C4-2B (cell line): ENCODE results near the gene TULP3.

Source experiments
- CTCF ChIP-seq: fragments of 450-650 bp; conservative IDR thresholded peaks from 2 replicates; pipeline ENCODE4 v1.5.1; 2017; ENCODE audit warnings: mild to moderate bottlenecking
- ZFX ChIP-seq: fragments of 450-650 bp; IDR thresholded peaks from 2 replicates; pipeline ENCODE4 v1.6.1; 2017

DNA sequence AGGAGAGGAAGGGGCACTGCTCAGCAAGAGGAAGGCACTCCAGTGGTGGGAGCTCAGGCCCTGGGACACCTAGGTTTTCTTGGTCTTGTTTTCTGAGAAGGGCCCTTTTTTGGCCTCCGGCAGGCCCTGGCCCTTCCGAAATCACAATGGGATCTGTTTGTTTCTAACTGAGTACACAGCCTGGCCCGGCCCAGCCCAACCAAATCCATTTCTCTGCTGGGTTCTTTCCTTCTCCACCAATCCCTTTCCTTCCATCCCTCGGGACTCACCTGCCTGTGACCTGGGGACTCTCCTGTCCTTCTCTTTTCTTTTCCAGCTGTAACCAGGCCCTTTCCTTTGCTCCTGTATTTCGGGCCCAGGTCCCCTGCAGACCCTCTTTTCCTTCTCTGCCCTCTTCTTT, 87.1 kb downstream of the TULP3 start:
- TF ChIP-seq CTCF (no peak), ZFX (no peak)
